SIG-M5 (cell line): ENCODE results near the gene CDCA8.
"Not testable (repeated sequence)": the region's sequence is repeated elsewhere in the genome, so short reads cannot be mapped to it uniquely, and the experiment has no call there.

Experiments used
- DNase-seq: peaks from one replicate; lab custom pipeline; 2025; lab: John Stamatoyannopoulos, UW

Gene CDCA8

DNA sequence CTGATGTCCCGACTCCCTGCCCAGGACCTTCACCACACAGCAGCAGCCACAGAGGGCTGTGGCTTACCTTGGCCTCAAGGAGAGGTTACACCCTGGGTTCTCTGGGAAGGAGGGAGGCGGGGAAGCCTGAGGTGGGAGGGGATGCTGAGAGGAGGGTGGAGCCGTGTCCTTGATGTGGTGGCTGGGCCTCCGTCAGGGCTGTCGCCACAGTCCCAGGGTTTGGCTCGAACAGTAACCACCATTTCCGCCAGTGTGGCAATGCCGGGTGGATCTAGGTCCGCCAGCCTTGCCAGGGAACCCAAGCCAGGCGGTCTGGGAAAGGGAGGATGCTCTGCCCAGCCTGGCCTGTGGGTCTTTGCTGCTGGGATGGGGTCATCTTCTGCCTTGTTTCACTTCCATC lies 18.4 kb upstream of the CDCA8 start:
- no peak for DNase-seq

DNA sequence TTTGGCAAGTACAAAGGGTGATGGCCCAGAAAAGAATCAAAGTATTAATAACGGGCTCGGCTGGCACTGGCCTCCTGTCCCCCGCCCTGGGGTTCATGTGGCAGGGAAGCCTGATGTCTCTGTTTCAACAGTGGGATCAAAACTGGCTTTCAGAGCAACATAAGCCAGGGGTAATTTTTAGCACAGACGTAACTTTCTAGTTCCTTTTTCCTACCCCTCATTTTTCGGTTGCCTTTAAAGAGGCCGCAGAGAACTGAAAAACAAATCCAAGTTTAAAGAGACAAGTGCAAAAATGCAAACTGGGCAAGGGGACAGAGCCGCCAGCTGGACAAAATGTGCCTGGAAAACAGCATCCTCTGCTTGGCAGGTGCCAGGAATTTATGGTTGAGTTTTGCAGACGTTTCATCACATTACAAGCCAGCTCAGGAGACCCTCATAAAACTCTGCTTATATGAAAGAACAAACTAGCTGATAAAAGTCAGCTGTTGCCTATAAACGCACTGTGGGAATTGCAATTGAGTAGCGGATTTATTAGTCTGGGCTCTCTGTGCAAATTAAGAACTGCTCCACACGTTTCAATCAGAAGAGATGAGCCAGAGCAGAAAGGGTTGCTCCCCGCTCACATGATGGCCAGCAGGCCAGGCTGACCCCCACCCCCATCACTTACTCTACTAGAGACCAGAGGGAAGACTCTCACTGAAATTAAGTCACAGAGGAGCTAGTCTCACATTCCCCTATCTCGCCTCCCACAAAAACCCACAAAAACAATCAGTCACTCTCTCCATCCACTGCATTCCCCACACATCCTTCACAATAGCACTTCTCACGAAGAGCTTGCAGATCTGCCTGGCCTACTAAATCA lies 15.8 kb upstream of the CDCA8 start:
- no peak for DNase-seq

DNA sequence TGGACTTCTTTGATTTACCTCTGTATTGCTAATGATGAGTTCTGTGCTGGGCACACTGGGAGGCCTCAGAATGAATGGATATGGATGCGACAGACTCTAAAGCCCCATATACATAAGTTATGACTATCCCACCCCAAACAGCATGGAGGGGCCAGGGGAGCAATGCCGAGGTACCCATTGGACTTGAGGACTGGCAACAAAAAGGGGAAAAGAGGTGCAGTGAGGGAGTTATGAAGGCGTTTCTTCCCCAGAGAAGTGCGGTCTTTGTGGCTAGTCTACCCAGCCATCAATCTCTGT lies 15.2 kb upstream of the CDCA8 start:
- no peak for DNase-seq

GRCh38 chr1:37677808-37678207 lies 14.5 kb upstream of the CDCA8 start:
- DNase-seq = no peak

DNA sequence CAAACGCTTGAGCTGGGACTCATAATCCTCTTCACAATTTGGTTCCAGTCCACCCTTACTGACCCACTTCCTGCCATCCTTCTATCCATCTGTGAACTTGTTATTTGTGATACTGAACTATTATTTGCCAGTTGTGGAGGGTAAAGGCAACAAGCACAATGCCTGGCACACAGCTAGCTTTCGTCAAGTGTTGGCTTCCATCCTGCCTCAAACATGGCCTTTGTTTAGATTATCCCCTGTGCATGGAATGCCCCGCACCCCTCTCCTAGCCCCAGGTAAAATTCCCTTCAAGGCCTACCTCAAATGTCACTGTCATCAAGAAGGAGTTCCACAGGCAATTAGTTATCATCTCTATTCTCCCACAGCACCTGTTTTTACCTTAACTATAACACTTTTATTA lies 11.4 kb upstream of the CDCA8 start:
- DNase-seq = no peak

GRCh38 chr1:37682334-37682987 lies 9.9 kb upstream of the CDCA8 start:
- DNase-seq = no peak

- not testable (repeated sequence) for DNase-seq
Measured at GRCh38 chr1:37684182-37684581, 8.1 kb upstream of the CDCA8 start.

GRCh38 chr1:37685722-37686121 lies 6.6 kb upstream of the CDCA8 start:
- DNase-seq = no peak

- DNase-seq = not testable (repeated sequence)
Measured at GRCh38 chr1:37687764-37688163, 4.6 kb upstream of the CDCA8 start.

DNA sequence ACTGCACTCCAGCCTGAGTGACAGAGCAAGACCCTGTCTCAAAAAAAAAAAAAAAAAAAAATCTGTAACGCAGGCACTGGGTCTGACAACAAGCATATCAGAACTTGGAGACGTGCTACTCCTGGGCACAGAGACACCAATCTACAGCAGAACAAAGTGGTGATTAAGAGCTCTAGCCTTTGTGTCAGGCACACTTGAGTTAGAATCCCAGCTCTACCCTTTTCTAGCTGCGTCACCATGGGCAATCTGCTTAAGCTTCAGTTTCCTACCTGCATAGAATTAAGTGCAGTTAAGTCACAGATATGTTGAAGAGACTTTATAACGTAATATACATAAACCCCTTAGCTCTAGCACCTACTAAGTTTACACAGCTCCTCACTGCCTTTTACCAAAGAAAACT lies 3.4 kb upstream of the CDCA8 start:
- DNase-seq = no peak

GRCh38 chr1:37691497-37692077 lies 729 bp upstream of the CDCA8 start:
- no peak for DNase-seq

GRCh38 chr1:37692834-37693175 lies 489 bp downstream of the CDCA8 start:
- DNase-seq = no peak

DNA sequence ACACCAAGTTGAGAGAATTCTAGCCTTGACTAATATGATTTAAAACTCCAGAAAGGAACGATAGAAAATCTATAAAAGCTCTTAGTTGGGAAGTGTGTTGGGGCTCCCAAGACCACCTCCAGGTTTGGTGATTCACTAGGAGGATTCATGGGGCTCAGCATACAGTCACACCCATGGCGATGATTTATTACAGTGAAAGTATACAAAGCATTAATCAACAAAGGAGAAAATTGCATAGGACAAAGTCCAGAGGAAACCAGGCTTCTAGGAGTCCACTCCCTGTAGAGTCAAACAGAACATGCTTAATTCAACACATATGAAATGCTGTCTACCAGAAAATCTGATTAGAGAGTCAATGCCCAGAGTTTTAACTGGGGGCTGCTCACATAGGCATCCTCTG lies 4.8 kb downstream of the CDCA8 start:
- DNase-seq = no peak

GRCh38 chr1:37697737-37698136 lies 5.4 kb downstream of the CDCA8 start:
- DNase-seq = no peak

DNA sequence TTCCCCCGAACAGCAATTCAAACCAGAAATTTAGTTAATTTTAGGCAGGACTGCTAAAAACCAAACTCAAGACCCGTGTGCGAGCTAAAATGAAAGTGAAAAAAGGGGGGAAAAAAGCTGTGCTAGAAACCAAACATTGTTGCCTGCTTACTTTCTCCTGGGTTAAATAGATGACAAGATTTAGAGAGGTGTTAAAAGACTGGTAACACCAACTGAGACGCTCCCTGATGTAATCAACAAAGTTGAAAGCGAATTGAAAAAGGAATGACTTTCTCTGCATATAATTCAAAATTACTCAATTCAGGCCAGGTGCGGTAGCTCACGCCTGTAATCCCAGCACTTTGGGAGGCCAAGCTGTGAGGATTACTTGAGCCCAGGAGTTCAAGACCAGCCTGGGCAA lies 6.8 kb downstream of the CDCA8 start:
- DNase-seq = no peak

GRCh38 chr1:37701051-37701450 lies 8.7 kb downstream of the CDCA8 start:
- DNase-seq = no peak

GRCh38 chr1:37703061-37703460 lies 10.7 kb downstream of the CDCA8 start:
- no peak for DNase-seq

GRCh38 chr1:37704966-37705365 lies 12.7 kb downstream of the CDCA8 start:
- no peak for DNase-seq

GRCh38 chr1:37705399-37705798 lies 13.1 kb downstream of the CDCA8 start:
- DNase-seq = no peak

GRCh38 chr1:37708471-37708870 lies 16.2 kb downstream of the CDCA8 start:
- no peak for DNase-seq

DNA sequence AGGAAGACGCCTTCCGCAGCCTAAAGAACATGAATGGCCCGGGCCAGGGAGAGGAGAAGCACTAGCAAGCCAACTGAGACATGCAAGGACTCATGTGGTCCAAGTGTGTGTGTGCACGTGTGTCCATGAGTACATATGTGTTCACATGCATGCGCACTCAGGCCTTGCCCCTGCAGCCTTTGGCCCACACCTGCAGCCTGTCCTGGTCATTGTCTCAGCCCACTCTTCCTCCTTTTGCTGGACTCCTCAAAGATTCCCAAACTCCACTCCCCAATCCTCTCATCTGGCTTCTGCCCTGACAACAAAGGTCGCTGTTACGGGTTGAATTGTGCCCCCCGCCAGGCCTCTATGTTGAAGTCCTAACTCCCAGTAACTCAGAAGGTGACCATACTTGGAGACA lies 21.9 kb downstream of the CDCA8 start:
- DNase-seq = no peak

GRCh38 chr1:37714689-37715088 lies 22.4 kb downstream of the CDCA8 start:
- no peak for DNase-seq

- DNase-seq = no peak
Measured at GRCh38 chr1:37716321-37716720, 24.0 kb downstream of the CDCA8 start.

DNA sequence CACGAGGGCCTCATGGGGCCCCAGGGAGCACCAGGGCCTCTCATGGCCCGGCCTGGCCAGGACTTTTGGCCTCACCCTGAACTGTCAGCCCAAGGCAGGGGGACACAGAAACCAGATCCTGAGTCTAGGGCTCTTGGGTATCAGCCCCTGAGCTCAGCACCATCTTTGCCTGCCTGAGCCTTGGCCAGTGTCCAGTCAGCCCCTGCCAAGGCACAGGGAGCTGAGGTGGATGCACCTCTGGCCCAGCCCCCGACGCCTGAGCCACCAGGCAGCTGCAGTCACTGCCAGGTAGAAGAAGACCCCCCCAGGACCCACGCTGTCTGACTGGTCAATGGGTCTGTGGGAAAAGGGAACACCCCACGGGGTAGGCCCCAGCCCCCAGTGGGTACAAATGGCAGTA lies 25.3 kb downstream of the CDCA8 start:
- DNase-seq = no peak
